ENCODE data around the gene TPP2.

Gene TPP2

DNA sequence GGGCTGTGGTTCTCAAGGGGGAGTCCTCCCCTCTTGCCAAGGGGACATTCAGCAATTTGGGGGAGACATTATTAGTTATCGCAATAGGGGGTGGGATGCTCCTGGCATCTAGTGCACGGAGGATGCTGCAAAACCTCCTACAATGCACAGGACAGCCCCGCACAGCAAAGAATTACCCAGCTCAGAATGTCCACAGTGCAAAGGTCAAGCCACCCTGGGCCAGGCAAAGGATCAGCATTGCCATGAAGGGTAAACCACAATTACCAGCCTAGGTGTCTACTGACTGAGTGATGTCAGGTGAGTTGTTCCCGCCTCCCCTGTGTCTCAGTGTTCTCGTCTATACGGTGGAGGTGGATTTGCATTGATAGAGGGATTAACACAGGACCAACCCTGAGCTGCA is 100.5 kb downstream of the TPP2 start:
- H3K4me2 ChIP-seq (ENCODE audit: low read length), result no peak overlapping the region
- H3K4me3 ChIP-seq (ENCODE audit: low read length), result no peak overlapping the region
- H3K27ac ChIP-seq (ENCODE audit: low read depth, low read length), result no peak overlapping the region
- H2BK15ac ChIP-seq (replicated peaks; ENCODE audit: low read depth), result no peak overlapping the region
- H3K23ac ChIP-seq (ENCODE audit: low read length), result no peak overlapping the region
- no peak overlapping the region for H3K56ac ChIP-seq (ENCODE audit: low read length)
- no peak overlapping the region for H2AK5ac ChIP-seq (ENCODE audit: low read length)
- H3K36me3 ChIP-seq (ENCODE audit: control insufficient read depth, insufficient read depth, low read length), result no peaks in the 10 kb centered on the region
- H3K18ac ChIP-seq (ENCODE audit: low read length), result no peak overlapping the region
- H3K27me3 ChIP-seq (ENCODE audit: insufficient read depth, low read length, poor library complexity), result no peaks in the 10 kb centered on the region
- H3K4ac ChIP-seq (ENCODE audit: low read depth, low read length), result no peak overlapping the region
- H3K9ac ChIP-seq (ENCODE audit: low read length), result no peak overlapping the region
- H3K79me2 ChIP-seq (ENCODE audit: control insufficient read depth, insufficient read depth, low read length), result no peaks in the 10 kb centered on the region
- H3K4me1 ChIP-seq (ENCODE audit: control insufficient read depth, low read depth, low read length), result no peaks in the 10 kb centered on the region
- H4K8ac ChIP-seq (ENCODE audit: low read depth, low read length), result no peak overlapping the region
- no peak overlapping the region for H2BK5ac ChIP-seq (ENCODE audit: low read length)
- H2BK120ac ChIP-seq (ENCODE audit: low read depth, low read length), result no peak overlapping the region
- no peak overlapping the region for H4K5ac ChIP-seq (ENCODE audit: low read length)
- no peak for DNase-seq
- H3K79me1 ChIP-seq (ENCODE audit: low read length), result no peaks in the 10 kb centered on the region
- whole genome bisulfite sequencing (ENCODE audit: extremely low coverage, insufficient coverage, low lambda C conversion rate), result no CpG with 5 or more reads among the region's 6 CpGs

DNA sequence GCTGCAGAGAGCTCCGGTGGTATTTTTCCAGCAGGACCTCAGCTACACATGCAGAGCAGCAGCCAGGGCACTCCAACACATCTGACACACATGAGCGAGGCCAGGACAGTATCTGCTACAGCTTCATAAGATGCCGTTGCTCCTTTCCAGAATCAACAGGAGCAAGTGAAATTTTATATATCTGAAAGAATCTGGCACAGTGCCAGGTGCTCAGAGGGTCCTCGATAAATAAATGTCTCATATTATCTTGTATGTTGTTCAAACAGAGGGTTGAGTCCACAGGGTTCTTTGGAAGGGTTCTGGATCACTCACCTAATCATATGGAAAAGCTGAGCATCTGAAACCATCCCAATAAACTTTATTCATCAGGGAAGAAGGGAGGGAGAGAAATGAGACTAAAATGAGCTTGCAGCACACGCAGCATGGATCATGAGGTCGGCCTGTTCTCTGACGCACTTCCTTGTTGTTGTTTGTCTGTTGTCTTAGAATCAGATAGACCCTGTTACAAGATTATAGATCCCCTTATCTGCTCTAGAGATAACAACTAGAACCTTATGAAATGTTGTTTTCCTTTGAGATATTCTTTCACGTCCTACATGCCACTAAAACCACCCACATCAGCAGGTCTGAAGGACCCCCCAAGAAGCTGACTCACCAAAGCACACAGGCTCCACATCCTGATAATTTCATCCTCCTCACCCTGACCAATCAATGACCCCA is 101.3 kb downstream of the TPP2 start:
- Histone ChIP-seq H3K79me2 (ENCODE audit: control insufficient read depth, insufficient read depth, low read length) (no peaks in the 10 kb centered on the region), H2AK5ac (ENCODE audit: low read length) (no peak overlapping the region), H3K4me3 (ENCODE audit: low read length) (no peak overlapping the region), H3K4ac (ENCODE audit: low read depth, low read length) (no peak overlapping the region), H3K4me2 (ENCODE audit: low read length) (no peak overlapping the region), H4K5ac (ENCODE audit: low read length) (no peak overlapping the region), H3K79me1 (ENCODE audit: low read length) (no peaks in the 10 kb centered on the region), H4K8ac (ENCODE audit: low read depth, low read length) (no peak overlapping the region), H3K27me3 (ENCODE audit: insufficient read depth, low read length, poor library complexity) (no peaks in the 10 kb centered on the region), H3K4me1 (ENCODE audit: control insufficient read depth, low read depth, low read length) (no peaks in the 10 kb centered on the region), H3K9ac (ENCODE audit: low read length) (no peak overlapping the region), H3K23ac (ENCODE audit: low read length) (no peak overlapping the region), H3K56ac (ENCODE audit: low read length) (no peak overlapping the region), H3K27ac (ENCODE audit: low read depth, low read length) (no peak overlapping the region), H2BK5ac (ENCODE audit: low read length) (no peak overlapping the region), H3K36me3 (ENCODE audit: control insufficient read depth, insufficient read depth, low read length) (no peaks in the 10 kb centered on the region), H2BK15ac (replicated peaks; ENCODE audit: low read depth) (no peak overlapping the region), H3K18ac (ENCODE audit: low read length) (no peak overlapping the region), H2BK120ac (ENCODE audit: low read depth, low read length) (no peak overlapping the region)
- no peak for DNase-seq
- WGBS (ENCODE audit: extremely low coverage, insufficient coverage, low lambda C conversion rate), result no CpG with 5 or more reads among the region's 8 CpGs

DNA sequence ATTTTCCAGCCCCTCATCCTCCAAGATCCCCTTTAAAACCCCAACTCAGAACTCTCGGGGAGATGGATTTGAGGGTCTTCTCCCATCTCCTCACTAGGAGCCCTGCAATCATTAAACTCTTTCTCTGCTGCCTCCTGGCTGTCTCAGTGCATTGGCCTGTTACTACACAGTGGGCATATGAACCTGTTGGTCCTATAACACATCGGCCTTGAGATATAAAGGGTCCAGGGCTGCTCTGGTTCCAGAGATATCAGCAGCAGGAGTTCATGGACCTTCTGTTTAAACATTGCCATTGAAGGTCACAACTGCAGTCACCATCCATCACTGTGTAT is 101.8 kb downstream of the TPP2 start:
- WGBS (ENCODE audit: extremely low coverage, insufficient coverage, low lambda C conversion rate), result no CpG with 5 or more reads among the region's 2 CpGs
- no peak overlapping the region for H4K5ac ChIP-seq (ENCODE audit: low read length)
- H3K4me1 ChIP-seq (ENCODE audit: control insufficient read depth, low read depth, low read length), result no peaks in the 10 kb centered on the region
- no peak overlapping the region for H3K4me2 ChIP-seq (ENCODE audit: low read length)
- H3K79me1 ChIP-seq (ENCODE audit: low read length), result no peaks in the 10 kb centered on the region
- DNase-seq, result no peak
- no peak overlapping the region for H2BK15ac ChIP-seq (replicated peaks; ENCODE audit: low read depth)
- H3K56ac ChIP-seq (ENCODE audit: low read length), result no peak overlapping the region
- no peaks in the 10 kb centered on the region for H3K79me2 ChIP-seq (ENCODE audit: control insufficient read depth, insufficient read depth, low read length)
- no peak overlapping the region for H4K8ac ChIP-seq (ENCODE audit: low read depth, low read length)
- no peak overlapping the region for H3K4me3 ChIP-seq (ENCODE audit: low read length)
- H3K9ac ChIP-seq (ENCODE audit: low read length), result no peak overlapping the region
- H3K4ac ChIP-seq (ENCODE audit: low read depth, low read length), result no peak overlapping the region
- no peaks in the 10 kb centered on the region for H3K27me3 ChIP-seq (ENCODE audit: insufficient read depth, low read length, poor library complexity)
- no peak overlapping the region for H2BK5ac ChIP-seq (ENCODE audit: low read length)
- H2BK120ac ChIP-seq (ENCODE audit: low read depth, low read length), result no peak overlapping the region
- no peak overlapping the region for H2AK5ac ChIP-seq (ENCODE audit: low read length)
- H3K23ac ChIP-seq (ENCODE audit: low read length), result no peak overlapping the region
- H3K27ac ChIP-seq (ENCODE audit: low read depth, low read length), result no peak overlapping the region
- no peaks in the 10 kb centered on the region for H3K36me3 ChIP-seq (ENCODE audit: control insufficient read depth, insufficient read depth, low read length)
- no peak overlapping the region for H3K18ac ChIP-seq (ENCODE audit: low read length)

DNA sequence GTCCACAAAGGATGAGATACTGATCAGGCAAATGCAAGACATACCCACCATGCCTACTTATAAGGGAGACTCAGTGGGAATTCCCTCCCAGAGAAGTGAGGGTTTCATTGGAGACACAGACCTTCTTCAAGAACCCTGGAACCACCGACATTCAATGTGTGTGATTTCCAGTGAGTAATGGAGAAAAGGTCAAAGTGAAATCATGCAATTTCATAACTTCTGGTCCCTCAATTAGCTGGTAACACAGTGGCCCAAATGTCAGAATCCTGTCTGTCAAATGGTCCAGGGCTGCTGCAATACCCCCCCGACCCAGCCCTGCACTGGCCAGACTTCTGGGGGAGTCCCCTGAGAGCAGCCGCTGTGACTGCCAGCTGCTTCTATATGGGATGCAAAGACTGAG is 102.7 kb downstream of the TPP2 start:
- H3K56ac ChIP-seq (ENCODE audit: low read length), result no peak overlapping the region
- H3K27ac ChIP-seq (ENCODE audit: low read depth, low read length), result no peak overlapping the region
- H3K36me3 ChIP-seq (ENCODE audit: control insufficient read depth, insufficient read depth, low read length), result no peaks in the 10 kb centered on the region
- no peak overlapping the region for H3K4me3 ChIP-seq (ENCODE audit: low read length)
- H2AK5ac ChIP-seq (ENCODE audit: low read length), result no peak overlapping the region
- H2BK120ac ChIP-seq (ENCODE audit: low read depth, low read length), result no peak overlapping the region
- no peaks in the 10 kb centered on the region for H3K79me2 ChIP-seq (ENCODE audit: control insufficient read depth, insufficient read depth, low read length)
- H4K8ac ChIP-seq (ENCODE audit: low read depth, low read length), result no peak overlapping the region
- H2BK5ac ChIP-seq (ENCODE audit: low read length), result no peak overlapping the region
- H3K4ac ChIP-seq (ENCODE audit: low read depth, low read length), result no peak overlapping the region
- H3K4me1 ChIP-seq (ENCODE audit: control insufficient read depth, low read depth, low read length), result no peaks in the 10 kb centered on the region
- no peak overlapping the region for H3K4me2 ChIP-seq (ENCODE audit: low read length)
- H2BK15ac ChIP-seq (replicated peaks; ENCODE audit: low read depth), result no peak overlapping the region
- DNase-seq, result no peak
- H3K18ac ChIP-seq (ENCODE audit: low read length), result no peak overlapping the region
- no peaks in the 10 kb centered on the region for H3K79me1 ChIP-seq (ENCODE audit: low read length)
- H3K23ac ChIP-seq (ENCODE audit: low read length), result no peak overlapping the region
- H3K9ac ChIP-seq (ENCODE audit: low read length), result no peak overlapping the region
- no peaks in the 10 kb centered on the region for H3K27me3 ChIP-seq (ENCODE audit: insufficient read depth, low read length, poor library complexity)
- WGBS (ENCODE audit: extremely low coverage, insufficient coverage, low lambda C conversion rate), result no CpG with 5 or more reads among the region's 3 CpGs
- H4K5ac ChIP-seq (ENCODE audit: low read length), result no peak overlapping the region

DNA sequence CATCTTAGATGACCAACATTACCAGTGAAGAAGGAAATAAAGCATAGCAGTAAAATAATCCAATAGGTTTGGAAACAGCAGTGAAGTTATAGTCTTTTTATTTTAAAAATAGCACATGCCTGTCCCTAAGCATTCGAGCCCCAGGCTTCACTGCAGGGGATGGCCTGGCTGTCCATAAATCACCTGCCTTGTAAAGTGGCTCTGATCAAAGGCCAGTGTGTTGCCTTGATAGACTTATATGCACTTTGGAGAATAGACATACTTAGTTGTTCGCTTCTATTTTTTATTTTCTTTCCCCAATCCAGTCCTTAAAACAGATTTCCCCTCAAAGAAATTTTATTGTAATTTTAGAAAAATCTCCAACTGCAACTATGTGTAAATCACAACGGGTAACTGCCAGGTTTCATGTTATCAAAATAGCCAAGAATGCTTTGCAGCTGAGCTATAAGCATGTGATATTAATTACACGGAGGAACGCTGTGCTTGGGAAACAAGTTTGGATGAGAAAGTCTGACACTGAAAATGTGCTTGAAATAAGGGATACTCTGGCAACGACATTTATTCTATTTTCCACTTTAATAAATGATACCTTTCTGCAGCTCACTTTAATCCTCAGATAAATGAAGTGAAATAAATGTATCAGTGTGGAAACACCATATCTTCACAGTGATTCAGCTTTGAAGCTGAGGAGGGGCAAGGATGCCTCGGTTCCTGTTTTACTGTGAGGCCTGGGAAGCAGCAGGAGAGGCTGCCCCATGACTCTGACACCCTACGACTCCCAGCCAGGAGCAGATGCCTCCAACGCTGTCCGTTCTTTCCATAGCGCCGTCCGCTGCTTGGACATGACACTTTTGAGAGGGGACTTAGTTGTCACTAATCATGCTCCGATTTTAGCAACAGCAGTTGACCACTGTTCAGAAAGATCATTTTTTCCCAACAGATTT is 103.6 kb downstream of the TPP2 start:
- Histone ChIP-seq H2BK15ac (replicated peaks; ENCODE audit: low read depth) (no peak overlapping the region), H3K36me3 (ENCODE audit: control insufficient read depth, insufficient read depth, low read length) (no peaks in the 10 kb centered on the region), H3K4me1 (ENCODE audit: control insufficient read depth, low read depth, low read length) (no peaks in the 10 kb centered on the region)

More for the DNA sequence above, 103.6 kb downstream of the TPP2 start:
- H3K27ac ChIP-seq (ENCODE audit: low read depth, low read length), result no peak overlapping the region
- no peak overlapping the region for H3K9ac ChIP-seq (ENCODE audit: low read length)
- H3K23ac ChIP-seq (ENCODE audit: low read length), result no peak overlapping the region
- no peak overlapping the region for H4K8ac ChIP-seq (ENCODE audit: low read depth, low read length)
- H3K79me2 ChIP-seq (ENCODE audit: control insufficient read depth, insufficient read depth, low read length), result no peaks in the 10 kb centered on the region
- no peak overlapping the region for H3K4me2 ChIP-seq (ENCODE audit: low read length)
- no peak for DNase-seq
- no peak overlapping the region for H3K18ac ChIP-seq (ENCODE audit: low read length)
- H3K56ac ChIP-seq (ENCODE audit: low read length), result no peak overlapping the region
- H3K79me1 ChIP-seq (ENCODE audit: low read length), result no peaks in the 10 kb centered on the region
- H3K27me3 ChIP-seq (ENCODE audit: insufficient read depth, low read length, poor library complexity), result no peaks in the 10 kb centered on the region
- no peak overlapping the region for H4K5ac ChIP-seq (ENCODE audit: low read length)
- H2BK120ac ChIP-seq (ENCODE audit: low read depth, low read length), result no peak overlapping the region
- no peak overlapping the region for H3K4ac ChIP-seq (ENCODE audit: low read depth, low read length)
- no peak overlapping the region for H2BK5ac ChIP-seq (ENCODE audit: low read length)
- no CpG with 5 or more reads among the region's 14 CpGs for WGBS (ENCODE audit: extremely low coverage, insufficient coverage, low lambda C conversion rate)
- H3K4me3 ChIP-seq (ENCODE audit: low read length), result no peak overlapping the region
- no peak overlapping the region for H2AK5ac ChIP-seq (ENCODE audit: low read length)
